Mesenchymal stem cell (in vitro differentiated cells and primary cell): ENCODE data around the gene GAL3ST3.

Source experiments
- DNase-seq: peaks from one replicate; pipeline ENCODE4 v3.0.0-alpha.2; 2013
- H2AFZ ChIP-seq: one replicate; pipeline ENCODE4 v1.6.1; 2013; ENCODE audit warnings: low read depth, mild to moderate bottlenecking, control low read depth, inconsistent platforms, low read length, moderate library complexity
- H2AK5ac ChIP-seq: 2 replicates; pipeline ENCODE4 v1.6.1; 2013; ENCODE audit warnings: low read length, moderate library complexity, mild to moderate bottlenecking, inconsistent platforms; ENCODE audit not compliant: severe bottlenecking
- H2BK120ac ChIP-seq: one replicate; pipeline ENCODE4 v1.6.1; 2013; ENCODE audit warnings: low read depth, mild to moderate bottlenecking, inconsistent platforms, low read length, moderate library complexity
- H2BK12ac ChIP-seq, 2 experiments: one replicate each; pipeline ENCODE4 v1.6.1; 2013; ENCODE audit warnings: inconsistent platforms in 2 of 2, low read length in 2 of 2, mild to moderate bottlenecking in 2 of 2, moderate library complexity in 2 of 2, control low read depth in 1 of 2
- H2BK15ac ChIP-seq: one replicate; pipeline ENCODE4 v1.6.1; 2013; ENCODE audit warnings: mild to moderate bottlenecking, low read depth, inconsistent platforms; ENCODE audit not compliant: poor library complexity, severe bottlenecking
- H2BK5ac ChIP-seq: 2 replicates; pipeline ENCODE4 v1.6.1; 2013; ENCODE audit warnings: low read depth, mild to moderate bottlenecking, low read length, control low read depth, inconsistent platforms; ENCODE audit not compliant: poor library complexity, severe bottlenecking
- H3K14ac ChIP-seq, 2 experiments: one replicate each; pipeline ENCODE4 v1.6.1; 2013; ENCODE audit warnings: inconsistent platforms in 2 of 2, low read length in 2 of 2, control low read depth in 1 of 2, mild to moderate bottlenecking in 1 of 2, moderate library complexity in 1 of 2
- H3K18ac ChIP-seq, 2 experiments: one replicate each; pipeline ENCODE4 v1.6.1; 2013; ENCODE audit warnings: inconsistent platforms in 2 of 2, low read length in 2 of 2, control low read depth in 1 of 2, low read depth in 1 of 2, mild to moderate bottlenecking in 1 of 2
- H3K23ac ChIP-seq, 2 experiments: one replicate each; pipeline ENCODE4 v1.6.1; 2013; ENCODE audit warnings: inconsistent platforms in 2 of 2, low read length in 2 of 2, mild to moderate bottlenecking in 2 of 2, moderate library complexity in 2 of 2, control low read depth in 1 of 2
- H3K27ac ChIP-seq: 2 replicates; pipeline ENCODE4 v1.5.1; 2013; ENCODE audit warnings: mild to moderate bottlenecking, moderate library complexity, low read length, control low read depth, inconsistent platforms; ENCODE audit not compliant: poor library complexity, severe bottlenecking
- H3K27me3 ChIP-seq, 2 experiments: 2 replicates each; pipeline versions ENCODE4 v1.6.1 to v1.7.0; 2013; ENCODE audit warnings: low read length in 2 of 2, mild to moderate bottlenecking in 2 of 2, moderate library complexity in 2 of 2, control low read depth in 1 of 2, inconsistent platforms in 1 of 2; ENCODE audit not compliant: control insufficient read depth in 1 of 2, insufficient read depth in 1 of 2
- H3K36me3 ChIP-seq, 2 experiments: 2 replicates each; pipeline versions ENCODE4 v1.6.1 to v1.7.0; 2013; ENCODE audit warnings: low read length in 2 of 2, control low read depth in 1 of 2, inconsistent platforms in 1 of 2, low read depth in 1 of 2, mild to moderate bottlenecking in 1 of 2; ENCODE audit not compliant: insufficient read depth in 2 of 2, control insufficient read depth in 1 of 2
- H3K4ac ChIP-seq, 2 experiments: one replicate each; pipeline ENCODE4 v1.6.1; 2013; ENCODE audit warnings: inconsistent platforms in 2 of 2, low read length in 2 of 2, mild to moderate bottlenecking in 2 of 2, moderate library complexity in 2 of 2, control low read depth in 1 of 2, low read depth in 1 of 2
- H3K4me1 ChIP-seq: 2 replicates; pipeline ENCODE4 v1.6.1; 2013; ENCODE audit warnings: low read depth, low read length, control low read depth; ENCODE audit not compliant: control insufficient read depth, insufficient read depth
- H3K4me2 ChIP-seq: 2 replicates; pipeline ENCODE4 v1.6.1; 2013; ENCODE audit warnings: low read length, mild to moderate bottlenecking, inconsistent platforms; ENCODE audit not compliant: poor library complexity, severe bottlenecking
- H3K4me3 ChIP-seq, 2 experiments: 2 replicates each; pipeline versions ENCODE4 v1.5.1 to v1.7.0; 2013; ENCODE audit warnings: low read length in 2 of 2, mild to moderate bottlenecking in 2 of 2, control low read depth in 1 of 2, low read depth in 1 of 2; ENCODE audit not compliant: insufficient read depth in 1 of 2
- H3K79me1 ChIP-seq: replicated peaks from 2 replicates; pipeline ENCODE4 v1.6.1; 2013; ENCODE audit warnings: mild to moderate bottlenecking, control low read depth, low read length, inconsistent platforms; ENCODE audit not compliant: poor library complexity, severe bottlenecking
- H3K9ac ChIP-seq: 2 replicates; pipeline ENCODE4 v1.7.0; 2013; ENCODE audit warnings: mild to moderate bottlenecking, low read length, moderate library complexity
- H3K9me3 ChIP-seq: 2 replicates; pipeline ENCODE4 v1.7.0; 2013; ENCODE audit warnings: mild to moderate bottlenecking, low read length; ENCODE audit not compliant: control insufficient read depth
- H4K8ac ChIP-seq: one replicate; pipeline ENCODE4 v1.6.1; 2013; ENCODE audit warnings: inconsistent platforms, mild to moderate bottlenecking, low read length, moderate library complexity
- H4K91ac ChIP-seq: one replicate; pipeline ENCODE4 v1.6.1; 2013; ENCODE audit warnings: mild to moderate bottlenecking, low read length, inconsistent platforms
- WGBS: methylation state at CpG from one replicate; pipeline ENCODE4 v1.1.7; 2013; ENCODE audit warnings: mixed read lengths; 5-methylcytosine and 5-hydroxymethylcytosine counted together

Gene GAL3ST3

DNA sequence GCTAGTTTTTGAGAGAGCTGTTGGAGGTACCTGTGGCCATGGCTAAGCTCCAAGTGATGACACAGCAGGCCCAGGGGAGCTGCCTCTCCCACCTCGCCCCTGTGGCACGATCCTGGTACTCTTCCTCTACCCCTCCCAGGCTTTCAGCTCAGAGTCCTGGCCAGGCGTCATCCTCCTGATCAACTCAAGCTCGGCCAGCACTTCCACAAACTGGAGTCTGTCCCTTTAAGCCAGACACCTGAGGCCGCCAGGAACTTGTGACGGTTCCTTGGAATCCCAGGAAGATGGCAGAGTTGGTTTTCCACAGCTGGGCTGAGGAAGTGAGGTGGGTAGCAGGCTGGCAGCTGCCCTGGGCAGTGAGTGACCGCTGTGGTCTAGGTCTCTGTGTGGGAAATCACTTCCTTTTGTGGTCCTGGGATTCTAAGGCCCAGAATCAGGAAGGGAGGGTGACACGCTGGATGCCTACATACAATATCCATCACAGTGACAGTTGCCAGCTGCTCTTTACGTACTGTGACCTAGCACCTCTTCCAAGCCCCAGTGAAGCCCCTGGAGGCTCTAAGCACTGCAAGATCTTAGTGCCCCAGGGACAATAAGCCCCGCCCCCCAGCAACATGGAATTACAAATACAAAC lies 40.4 kb downstream of the GAL3ST3 start:
- H3K79me1 ChIP-seq = peaks cover 7% of the 10 kb centered on the region
- no peak for DNase-seq
- H3K36me3 ChIP-seq = peaks cover 22 to 25% of the 10 kb centered on the region in 2 experiments

DNA sequence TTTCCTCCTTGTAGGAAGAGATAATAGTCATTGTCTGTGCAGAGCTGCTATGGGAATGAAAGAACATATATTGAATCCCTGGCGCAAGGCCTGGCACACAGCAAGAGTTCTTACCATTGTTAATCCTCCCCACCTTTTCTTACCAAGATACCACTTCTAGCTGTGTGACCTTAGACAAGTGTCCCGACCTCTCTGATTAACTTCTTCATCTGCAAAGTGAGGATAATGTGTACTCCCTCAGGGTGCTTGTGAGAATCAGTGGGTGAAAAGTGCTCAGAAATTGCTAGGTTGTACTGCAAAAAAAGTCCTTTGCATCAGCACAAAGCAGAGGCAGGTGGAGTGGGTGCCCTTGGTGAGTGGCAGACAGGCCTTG lies 40.9 kb downstream of the GAL3ST3 start:
- H3K9me3 ChIP-seq = no peaks in the 10 kb centered on the region
- no peak overlapping the region for H3K4me3 ChIP-seq
- no peak overlapping the region for H3K27ac ChIP-seq
- no peak overlapping the region for H4K8ac ChIP-seq
- H3K4me2 ChIP-seq = no peak overlapping the region
- H2BK5ac ChIP-seq = no peak overlapping the region
- no peak overlapping the region for H4K91ac ChIP-seq
- no peak overlapping the region for H3K4ac ChIP-seq
- H2BK15ac ChIP-seq = no peak overlapping the region
- peaks cover 21% of the 10 kb centered on the region for H3K4me1 ChIP-seq
- H3K23ac ChIP-seq = no peak overlapping the region
- no peak overlapping the region for H2BK12ac ChIP-seq
- H3K14ac ChIP-seq = no peak overlapping the region
- no peak overlapping the region for H2BK120ac ChIP-seq
- no peak overlapping the region for H2AK5ac ChIP-seq
- no peak overlapping the region for H2AFZ ChIP-seq
- peaks cover 7% of the 10 kb centered on the region for H3K79me1 ChIP-seq
- H3K18ac ChIP-seq = no peak overlapping the region
- WGBS = 69% methylated on average over 2 of the region's 2 CpGs
- no peak overlapping the region for H3K9ac ChIP-seq
- peaks cover 22 to 26% of the 10 kb centered on the region in 2 experiments for H3K36me3 ChIP-seq
- DNase-seq = no peak
- peaks cover 4 to 18% of the 10 kb centered on the region in 2 experiments for H3K27me3 ChIP-seq

More for the DNA sequence above, 40.4 kb downstream of the GAL3ST3 start:
- Histone ChIP-seq H2BK5ac (no peak overlapping the region), H3K4me3 (no peak overlapping the region), H3K4me1 (peaks cover 17% of the 10 kb centered on the region), H4K8ac (peak overlapping the region; percentile 45), H4K91ac (no peak overlapping the region), H2AFZ (peak overlapping the region; percentile 54), H3K23ac (no peak overlapping the region), H2AK5ac (no peak overlapping the region), H2BK15ac (no peak overlapping the region), H2BK120ac (no peak overlapping the region), H3K27ac (no peak overlapping the region), H3K4me2 (no peak overlapping the region), H3K9ac (no peak overlapping the region), H3K9me3 (no peaks in the 10 kb centered on the region), H3K27me3 (peaks cover 4 to 20% of the 10 kb centered on the region in 2 experiments), H2BK12ac (peak overlapping the region in 1 of 2 experiments; percentile 21), H3K18ac (no peak overlapping the region), H3K4ac (no peak overlapping the region), H3K14ac (no peak overlapping the region)
- 67% methylated on average over 8 of the region's 10 CpGs for WGBS

DNA sequence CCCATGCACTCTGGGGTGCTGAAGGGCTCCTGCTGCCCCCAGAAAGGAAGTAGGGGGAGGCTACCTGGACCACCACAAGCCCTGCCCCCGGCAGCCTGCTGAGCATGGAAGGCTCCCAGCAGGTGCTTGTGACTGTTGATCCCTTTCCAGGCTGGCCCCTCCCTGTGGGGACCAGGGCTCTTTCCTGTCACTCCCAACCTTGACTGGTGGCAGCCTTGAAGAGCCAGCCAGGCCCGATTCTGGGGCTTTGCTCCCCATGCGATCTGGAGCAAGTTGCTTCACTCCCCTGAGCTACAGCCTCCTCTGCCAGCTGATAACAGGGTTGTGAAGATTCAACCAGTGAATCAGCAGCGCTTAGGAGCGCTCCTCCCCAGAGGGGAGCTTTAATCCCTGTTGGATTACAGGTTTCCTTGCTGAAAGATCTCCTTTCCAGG lies 41.7 kb downstream of the GAL3ST3 start:
- Histone ChIP-seq H3K23ac (no peak overlapping the region), H3K9me3 (no peaks in the 10 kb centered on the region)

GRCh38 chr11:66006891-66007176 lies 42.1 kb downstream of the GAL3ST3 start:
- H2BK12ac ChIP-seq = no peak overlapping the region
- H2AK5ac ChIP-seq = no peak overlapping the region
- no peak overlapping the region for H3K18ac ChIP-seq
- no peak for DNase-seq
- H3K79me1 ChIP-seq = peaks cover 8% of the 10 kb centered on the region
- 100% methylated on average over 4 of the region's 4 CpGs for WGBS
- no peak overlapping the region for H3K23ac ChIP-seq
- H3K4ac ChIP-seq = no peak overlapping the region
- no peak overlapping the region for H2BK5ac ChIP-seq
- no peak overlapping the region for H3K9ac ChIP-seq
- no peak overlapping the region for H4K8ac ChIP-seq
- H3K27me3 ChIP-seq = peaks cover 4 to 7% of the 10 kb centered on the region in 2 experiments
- H2AFZ ChIP-seq = no peak overlapping the region
- H3K36me3 ChIP-seq = peaks cover 22 to 26% of the 10 kb centered on the region in 2 experiments
- H2BK15ac ChIP-seq = no peak overlapping the region
- H2BK120ac ChIP-seq = no peak overlapping the region
- no peak overlapping the region for H3K27ac ChIP-seq
- no peak overlapping the region for H3K4me3 ChIP-seq
- no peaks in the 10 kb centered on the region for H3K9me3 ChIP-seq
- H4K91ac ChIP-seq = no peak overlapping the region
- peaks cover 14% of the 10 kb centered on the region for H3K4me1 ChIP-seq
- no peak overlapping the region for H3K14ac ChIP-seq
- no peak overlapping the region for H3K4me2 ChIP-seq

More for the DNA sequence above, 41.7 kb downstream of the GAL3ST3 start:
- H2BK12ac ChIP-seq = no peak overlapping the region
- no peak overlapping the region for H4K8ac ChIP-seq
- no peak overlapping the region for H2BK120ac ChIP-seq
- H2BK5ac ChIP-seq = no peak overlapping the region
- H2AFZ ChIP-seq = no peak overlapping the region
- H3K27me3 ChIP-seq = peaks cover 4 to 10% of the 10 kb centered on the region in 2 experiments
- H3K4ac ChIP-seq = no peak overlapping the region
- H3K9ac ChIP-seq = no peak overlapping the region
- H3K27ac ChIP-seq = no peak overlapping the region
- H3K36me3 ChIP-seq = peaks cover 22 to 26% of the 10 kb centered on the region in 2 experiments
- H3K4me3 ChIP-seq = no peak overlapping the region
- no peak overlapping the region for H3K4me2 ChIP-seq
- WGBS = 62% methylated on average over 5 of the region's 5 CpGs
- H4K91ac ChIP-seq = no peak overlapping the region
- no peak overlapping the region for H2BK15ac ChIP-seq
- peaks cover 18% of the 10 kb centered on the region for H3K4me1 ChIP-seq
- no peak overlapping the region for H2AK5ac ChIP-seq
- H3K18ac ChIP-seq = no peak overlapping the region
- no peak for DNase-seq
- H3K14ac ChIP-seq = no peak overlapping the region
- peaks cover 8% of the 10 kb centered on the region for H3K79me1 ChIP-seq
